Thyroid gland (tissue), 4 donors: Measurements from ENCODE around the gene SLC35E1.

Source experiments
- CTCF ChIP-seq, 6 experiments: fragments of 200-600 bp in 3 of 6; fragments of 450-650 bp in 3 of 6; sonication (generic) in 3 of 6; IDR thresholded peaks; one replicate each; pipeline ENCODE4 v1.5.1; 2016 to 2019; ENCODE audit warnings: antibody characterized with exemption in 6 of 6, mild to moderate bottlenecking in 2 of 6, inconsistent platforms in 1 of 6, moderate library complexity in 1 of 6
- POLR2A ChIP-seq, 2 donors: fragments of 450-650 bp; IDR thresholded peaks; one replicate each; pipeline ENCODE4 v1.6.1; 2017; ENCODE audit warnings: antibody characterized with exemption in 2 of 2, mild to moderate bottlenecking in 2 of 2, moderate library complexity in 1 of 2

GRCh38 chr19:16619457-16619856 is 47.2 kb upstream of the SLC35E1 start:
- TF ChIP-seq CTCF (IDR thresholded peaks at IDR 0.05): no peak
- no peak for TF ChIP-seq POLR2A (IDR thresholded peaks at IDR 0.05)
